ENCODE results near the gene ERC1. TPM values are rescaled to one million over a fixed set of nuclear protein-coding genes. Genes with fewer than 3 reads are reported as not detected.

The ERC1 gene
- total and polyA plus RNA-seq, 4 donors = 7.4 to 78.2 (median 39.8) TPM

GRCh38 chr12:1504895-1505311, 513.9 kb downstream of the ERC1 start:
- H3K9ac ChIP-seq (ENCODE audit: insufficient read depth in 1 of 2, low read length in 2 of 2) = no peak overlapping the region

GRCh38 chr12:1505576-1505975, 514.6 kb downstream of the ERC1 start:
- Histone ChIP-seq H3K36me3 (ENCODE audit: control insufficient read depth in 4 of 4, insufficient read depth in 4 of 4, low read length in 4 of 4) (no peaks in the 10 kb centered on the region), H3K9me3 (ENCODE audit: control insufficient read depth in 4 of 4, insufficient read depth in 3 of 4, low read length in 3 of 4) (no peaks in the 10 kb centered on the region), H3K4me3 (no peak overlapping the region), H3K27ac (ENCODE audit: low read depth in 1 of 2, low read length in 1 of 2) (no peak overlapping the region), H3K4me1 (ENCODE audit: control insufficient read depth in 5 of 5, insufficient read depth in 5 of 5, low read length in 5 of 5) (peaks cover 0 to 14% (median 0%) of the 10 kb centered on the region in 5 donors), H3K27me3 (ENCODE audit: control insufficient read depth in 3 of 3, insufficient read depth in 3 of 3, low read length in 2 of 3) (no peaks in the 10 kb centered on the region), H3K9ac (ENCODE audit: insufficient read depth in 1 of 2, low read length in 2 of 2) (no peak overlapping the region)
- WGBS, 2 donors = 91 to 96% methylated on average over 10 of the region's 10 CpGs
- TF ChIP-seq CTCF (IDR thresholded peaks at IDR 0.05; ENCODE audit: control extremely low read depth, extremely low read depth) = no peak
- no peak for ATAC-seq (ENCODE audit: insufficient read depth, low FRiP score)
- no peak for DNase-seq

More at GRCh38 chr12:1504895-1505311, 513.9 kb downstream of the ERC1 start:
- no peak for DNase-seq
- no peak overlapping the region for H3K27ac ChIP-seq (ENCODE audit: low read depth in 1 of 2, low read length in 1 of 2)
- no peak for ATAC-seq (ENCODE audit: insufficient read depth, low FRiP score)
- H3K9me3 ChIP-seq (ENCODE audit: control insufficient read depth in 4 of 4, insufficient read depth in 3 of 4, low read length in 3 of 4) = no peaks in the 10 kb centered on the region
- H3K36me3 ChIP-seq (ENCODE audit: control insufficient read depth in 4 of 4, insufficient read depth in 4 of 4, low read length in 4 of 4) = no peaks in the 10 kb centered on the region
- no peak for TF ChIP-seq CTCF (IDR thresholded peaks at IDR 0.05; ENCODE audit: control extremely low read depth, extremely low read depth)
- 53 to 70% methylated on average over 14 of the region's 14 CpGs for WGBS, 2 donors
- no peaks in the 10 kb centered on the region for H3K27me3 ChIP-seq (ENCODE audit: control insufficient read depth in 3 of 3, insufficient read depth in 3 of 3, low read length in 2 of 3)
- no peak overlapping the region for H3K4me3 ChIP-seq
- peaks cover 0 to 16% (median 1%) of the 10 kb centered on the region in 5 donors for H3K4me1 ChIP-seq (ENCODE audit: control insufficient read depth in 5 of 5, insufficient read depth in 5 of 5, low read length in 5 of 5)

GRCh38 chr12:1507308-1507707, 516.3 kb downstream of the ERC1 start:
- Histone ChIP-seq H3K27ac (ENCODE audit: low read depth in 1 of 2, low read length in 1 of 2) (no peak overlapping the region), H3K9ac (ENCODE audit: insufficient read depth in 1 of 2, low read length in 2 of 2) (no peak overlapping the region), H3K4me3 (no peak overlapping the region), H3K27me3 (ENCODE audit: control insufficient read depth in 3 of 3, insufficient read depth in 3 of 3, low read length in 2 of 3) (no peaks in the 10 kb centered on the region), H3K36me3 (ENCODE audit: control insufficient read depth in 4 of 4, insufficient read depth in 4 of 4, low read length in 4 of 4) (no peaks in the 10 kb centered on the region), H3K9me3 (ENCODE audit: control insufficient read depth in 4 of 4, insufficient read depth in 3 of 4, low read length in 3 of 4) (no peaks in the 10 kb centered on the region), H3K4me1 (ENCODE audit: control insufficient read depth in 5 of 5, insufficient read depth in 5 of 5, low read length in 5 of 5) (peaks cover 0 to 9% (median 0%) of the 10 kb centered on the region in 5 donors)
- 88 to 92% methylated on average over 7 of the region's 7 CpGs for WGBS, 2 donors
- DNase-seq = no peak
- no peak for TF ChIP-seq CTCF (IDR thresholded peaks at IDR 0.05; ENCODE audit: control extremely low read depth, extremely low read depth)
- no peak for ATAC-seq (ENCODE audit: insufficient read depth, low FRiP score)

GRCh38 chr12:1509413-1510052, 518.5 kb downstream of the ERC1 start:
- Histone ChIP-seq H3K36me3 (ENCODE audit: control insufficient read depth in 4 of 4, insufficient read depth in 4 of 4, low read length in 4 of 4) (no peaks in the 10 kb centered on the region), H3K9ac (ENCODE audit: insufficient read depth in 1 of 2, low read length in 2 of 2) (no peak overlapping the region), H3K9me3 (ENCODE audit: control insufficient read depth in 4 of 4, insufficient read depth in 3 of 4, low read length in 3 of 4) (no peaks in the 10 kb centered on the region), H3K4me3 (no peak overlapping the region), H3K27me3 (ENCODE audit: control insufficient read depth in 3 of 3, insufficient read depth in 3 of 3, low read length in 2 of 3) (no peaks in the 10 kb centered on the region), H3K27ac (ENCODE audit: low read depth in 1 of 2, low read length in 1 of 2) (no peak overlapping the region), H3K4me1 (ENCODE audit: control insufficient read depth in 5 of 5, insufficient read depth in 5 of 5, low read length in 5 of 5) (no peaks in the 10 kb centered on the region)
- 82 to 90% methylated on average over 14 of the region's 14 CpGs for WGBS, 2 donors
- ATAC-seq (ENCODE audit: insufficient read depth, low FRiP score) (no peak), DNase-seq (no peak)
- TF ChIP-seq CTCF (IDR thresholded peaks at IDR 0.05; ENCODE audit: control extremely low read depth, extremely low read depth) = no peak

Measured in lung (tissue), 12 donors.